A549 treated with Mapracorat at 1 μM for 4 hours (cell line): ENCODE data around the gene BPIFB2. TPM values are rescaled to one million over a fixed set of nuclear protein-coding genes. Genes with fewer than 3 reads are reported as not detected.

Experiments used
- total RNA-seq: library from RNA; stranded (reverse); fragments of 200-300 nt; extraction: Qiagen RNA extraction; gene quantifications from 5 replicates; pipeline ENCODE4 v1.2.3, GENCODE V29; 2022

Gene BPIFB2
- not detected in 5 replicates for total RNA-seq

GRCh38 chr20:33007376-33008335 is at the start of gene BPIFB2:
Gene BPIFB2, plus strand, starts transcription at chr20:33007704. Its CDS starts 871 bp downstream, at chr20:33008575.

GRCh38 chr20:33004141-33004751 is 3.3 kb upstream of the BPIFB2 start, which contains the start of gene SUN5:
Gene SUN5, minus strand, starts transcription at chr20:33004433. Its CDS starts 93 bp downstream, at chr20:33004340.

GRCh38 chr20:33031531-33031930 is 24.0 kb downstream of the BPIFB2 start, which contains the start of gene BPIFB6:
Gene BPIFB6, plus strand, starts transcription at chr20:33031648. Its CDS starts 0 bp downstream, at chr20:33031648.

GRCh38 chr20:33053291-33054106 is 46.0 kb downstream of the BPIFB2 start, which contains the start of gene BPIFB3:
Gene BPIFB3, plus strand, starts transcription at chr20:33053903. Its CDS starts 1,533 bp downstream, at chr20:33055436.

Other genes with a start within 250 kb of the BPIFB2 start
- gene DNMT3B, start 245.3 kb upstream of the BPIFB2 start, total RNA-seq, result 3.3 to 4.6 TPM (median 4.2 TPM) in 5 replicates
- gene MAPRE1, start 187.8 kb upstream of the BPIFB2 start, total RNA-seq, result 132 to 157 TPM (median 143 TPM) in 5 replicates
- not detected in 5 replicates for gene EFCAB8, start 148.8 kb upstream of the BPIFB2 start, total RNA-seq
- gene SUN5, start 3.3 kb upstream of the BPIFB2 start, total RNA-seq, result not detected in 5 replicates
- gene BPIFB6, start 23.9 kb downstream of the BPIFB2 start, total RNA-seq, result not detected in 5 replicates
- gene BPIFB3, start 46.2 kb downstream of the BPIFB2 start, total RNA-seq, result not detected in 5 replicates
- not detected in 5 replicates for gene BPIFB4, start 71.9 kb downstream of the BPIFB2 start, total RNA-seq
- not detected in 5 replicates for gene BPIFA2, start 160.5 kb downstream of the BPIFB2 start, total RNA-seq
- gene BPIFA3, start 209.6 kb downstream of the BPIFB2 start, total RNA-seq, result not detected in 5 replicates
- gene BPIFA1, start 228.3 kb downstream of the BPIFB2 start, total RNA-seq, result not detected in 5 replicates